GM15510 (cell line): ENCODE data around the gene TOMM34.

Source experiments
- POLR2A ChIP-seq: IDR thresholded peaks from 3 replicates; pipeline ENCODE4 v1.6.1; 2011; ENCODE audit warnings: borderline replicate concordance; ENCODE audit not compliant: insufficient read length; ENCODE audit errors: extremely low read depth

The TOMM34 gene

GRCh38 chr20:44954211-44954610 is 6.0 kb downstream of the TOMM34 start:
- TF ChIP-seq POLR2A: no peak

GRCh38 chr20:44952731-44953130 is 7.5 kb downstream of the TOMM34 start:
- no peak for TF ChIP-seq POLR2A

- no peak for TF ChIP-seq POLR2A
Observed at GRCh38 chr20:44950368-44950767, 9.8 kb downstream of the TOMM34 start.

- no peak for TF ChIP-seq POLR2A
Observed at GRCh38 chr20:44948513-44948912, 11.7 kb downstream of the TOMM34 start.

GRCh38 chr20:44948107-44948506 is 12.1 kb downstream of the TOMM34 start:
- TF ChIP-seq POLR2A: no peak

- no peak for TF ChIP-seq POLR2A
Observed at GRCh38 chr20:44946271-44946852, 13.8 kb downstream of the TOMM34 start.

GRCh38 chr20:44945261-44945660 is 14.9 kb downstream of the TOMM34 start:
- no peak for TF ChIP-seq POLR2A

- no peak for TF ChIP-seq POLR2A
Observed at GRCh38 chr20:44943828-44944227, 16.4 kb downstream of the TOMM34 start.

- TF ChIP-seq POLR2A: no peak
Observed at GRCh38 chr20:44942264-44942973, 17.8 kb downstream of the TOMM34 start.

- TF ChIP-seq POLR2A: no peak
Observed at GRCh38 chr20:44941120-44941691, 19.0 kb downstream of the TOMM34 start.

GRCh38 chr20:44938637-44939036 is 21.6 kb downstream of the TOMM34 start:
- no peak for TF ChIP-seq POLR2A

GRCh38 chr20:44936510-44936909 is 23.7 kb downstream of the TOMM34 start:
- TF ChIP-seq POLR2A: no peak

GRCh38 chr20:44932916-44933315 is 27.3 kb downstream of the TOMM34 start:
- TF ChIP-seq POLR2A: no peak

GRCh38 chr20:44931911-44932310 is 28.3 kb downstream of the TOMM34 start:
- no peak for TF ChIP-seq POLR2A

GRCh38 chr20:44930517-44931168 is 29.6 kb downstream of the TOMM34 start:
- TF ChIP-seq POLR2A: no peak
